Suprapubic skin (tissue), 4 donors: ENCODE results near the gene TENM3.

Source experiments
- EP300 ChIP-seq: sonication (generic); formaldehyde crosslinking; IDR thresholded peaks from one replicate; pipeline ENCODE4 v1.6.1; 2017; ENCODE audit warnings: antibody characterized with exemption
- POLR2AphosphoS5 ChIP-seq, 3 donors: sonication (generic); formaldehyde crosslinking; IDR thresholded peaks; one replicate each; pipeline ENCODE4 v1.6.1; 2017; ENCODE audit warnings: antibody characterized with exemption in 3 of 3
- TF ChIP-seq, protein P1 (sequence below), 2 donors: fragments of 200-600 bp in 1 of 2; fragments of 450-650 bp in 1 of 2; sonication (generic) in 1 of 2; IDR thresholded peaks; one replicate each; pipeline ENCODE4 v1.5.1; 2016 to 2019; ENCODE audit warnings: antibody characterized with exemption in 2 of 2, mild to moderate bottlenecking in 1 of 2, moderate library complexity in 1 of 2

GRCh38 chr4:182219411-182220056, 23.7 kb upstream of the TENM3 start:
- TF ChIP-seq, protein P1, sequence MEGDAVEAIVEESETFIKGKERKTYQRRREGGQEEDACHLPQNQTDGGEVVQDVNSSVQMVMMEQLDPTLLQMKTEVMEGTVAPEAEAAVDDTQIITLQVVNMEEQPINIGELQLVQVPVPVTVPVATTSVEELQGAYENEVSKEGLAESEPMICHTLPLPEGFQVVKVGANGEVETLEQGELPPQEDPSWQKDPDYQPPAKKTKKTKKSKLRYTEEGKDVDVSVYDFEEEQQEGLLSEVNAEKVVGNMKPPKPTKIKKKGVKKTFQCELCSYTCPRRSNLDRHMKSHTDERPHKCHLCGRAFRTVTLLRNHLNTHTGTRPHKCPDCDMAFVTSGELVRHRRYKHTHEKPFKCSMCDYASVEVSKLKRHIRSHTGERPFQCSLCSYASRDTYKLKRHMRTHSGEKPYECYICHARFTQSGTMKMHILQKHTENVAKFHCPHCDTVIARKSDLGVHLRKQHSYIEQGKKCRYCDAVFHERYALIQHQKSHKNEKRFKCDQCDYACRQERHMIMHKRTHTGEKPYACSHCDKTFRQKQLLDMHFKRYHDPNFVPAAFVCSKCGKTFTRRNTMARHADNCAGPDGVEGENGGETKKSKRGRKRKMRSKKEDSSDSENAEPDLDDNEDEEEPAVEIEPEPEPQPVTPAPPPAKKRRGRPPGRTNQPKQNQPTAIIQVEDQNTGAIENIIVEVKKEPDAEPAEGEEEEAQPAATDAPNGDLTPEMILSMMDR (IDR thresholded peaks at IDR 0.05), result no peak
- TF ChIP-seq POLR2AphosphoS5 (IDR thresholded peaks at IDR 0.05), result no peak
- no peak for TF ChIP-seq EP300
